ENCODE measurements around the gene SLC16A7. TPM values are rescaled to one million over a fixed set of nuclear protein-coding genes. Genes with fewer than 3 reads are reported as not detected.

The SLC16A7 gene
- polyA plus RNA-seq, 1 of the 3 experiments (the other 2 are of a cell fraction) = not detected

DNA sequence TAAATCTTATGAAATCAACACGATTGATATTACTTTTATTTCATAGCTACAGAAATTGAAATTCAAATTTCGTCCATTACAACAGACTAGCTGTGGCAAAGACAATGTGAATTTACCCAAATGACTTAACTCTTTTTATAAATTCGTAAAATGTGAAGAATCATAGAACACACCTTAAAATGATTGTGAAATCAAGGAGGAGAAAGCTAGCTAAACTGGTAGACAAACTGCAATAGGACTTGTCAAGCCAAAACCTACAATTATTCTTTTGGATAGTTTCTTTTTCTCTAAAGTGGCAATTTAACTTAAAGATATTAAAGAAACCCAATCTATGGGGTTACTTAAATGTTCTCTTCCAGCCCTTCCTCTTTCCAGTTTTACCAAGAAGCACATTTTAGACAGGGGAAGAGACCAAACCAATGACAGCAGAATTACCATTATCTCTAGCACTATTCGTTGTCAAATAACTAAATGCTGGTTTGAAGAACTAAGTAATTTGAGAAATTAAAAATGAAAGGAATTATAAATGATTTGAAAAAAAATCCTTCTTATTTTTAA lies 807 bp upstream of the SLC16A7 start:
- Histone ChIP-seq H3K9me2 (0 out of 2 replicates have a peak, but pooled peaks cover 3% of the 10 kb centered on the region), H4K20me1 (ENCODE audit: insufficient read depth) (no peaks in the 10 kb centered on the region), H3K4me2 (peak overlapping the region; percentile 74), H3K27ac (ENCODE audit: low read depth in 2 of 2, low read length in 1 of 2) (no peak overlapping the region), H2AFZ (ENCODE audit: low read depth) (0 out of 2 replicates have a peak overlapping the region, but pooled peaks have one; percentile 61), H3K27me3 (ENCODE audit: insufficient read depth) (peaks cover 21% of the 10 kb centered on the region; the same call in 1 of the 2 replicates), H3K9ac (no peak overlapping the region), H3K4me3 (ENCODE audit: low read depth in 2 of 2, low read length in 1 of 2) (no peak overlapping the region; a peak in 1 of 4 replicates), H3K36me3 (replicated peaks in 1 of 2; ENCODE audit: control insufficient read depth in 1 of 2, insufficient read depth in 2 of 2, low read length in 1 of 2) (no peaks in the 10 kb centered on the region), H3K4me1 (ENCODE audit: control insufficient read depth in 1 of 2, insufficient read depth in 2 of 2, low read depth in 1 of 2, low read length in 1 of 2) (peaks cover 5% of the 10 kb centered on the region in 2 experiments; a peak in 3 of 4 replicates), H3F3A (replicated peaks; ENCODE audit: insufficient read depth) (peaks cover 5% of the 10 kb centered on the region), H3K79me2 (ENCODE audit: insufficient read depth) (no peaks in the 10 kb centered on the region), H3K9me3 (peaks cover 3% of the 10 kb centered on the region; the same call in 1 of the 2 replicates)
- CTCF ChIA-PET = no interaction called here
- WGBS (ENCODE audit: low lambda C conversion rate) = 8% methylated on average over 4 of the region's 4 CpGs
- POLR2A ChIA-PET = no interaction called here
- TF ChIP-seq GATA2 (CRISPR knock-in tag; IDR thresholded peaks at IDR 0.05) (no peak), SMC3 (IDR thresholded peaks at IDR 0.05; ENCODE audit: low read depth, low read length) (no peak), RCOR1 (IDR thresholded peaks at IDR 0.05; ENCODE audit: low read length) (no peak)
- TF ChIP-seq, protein P1, sequence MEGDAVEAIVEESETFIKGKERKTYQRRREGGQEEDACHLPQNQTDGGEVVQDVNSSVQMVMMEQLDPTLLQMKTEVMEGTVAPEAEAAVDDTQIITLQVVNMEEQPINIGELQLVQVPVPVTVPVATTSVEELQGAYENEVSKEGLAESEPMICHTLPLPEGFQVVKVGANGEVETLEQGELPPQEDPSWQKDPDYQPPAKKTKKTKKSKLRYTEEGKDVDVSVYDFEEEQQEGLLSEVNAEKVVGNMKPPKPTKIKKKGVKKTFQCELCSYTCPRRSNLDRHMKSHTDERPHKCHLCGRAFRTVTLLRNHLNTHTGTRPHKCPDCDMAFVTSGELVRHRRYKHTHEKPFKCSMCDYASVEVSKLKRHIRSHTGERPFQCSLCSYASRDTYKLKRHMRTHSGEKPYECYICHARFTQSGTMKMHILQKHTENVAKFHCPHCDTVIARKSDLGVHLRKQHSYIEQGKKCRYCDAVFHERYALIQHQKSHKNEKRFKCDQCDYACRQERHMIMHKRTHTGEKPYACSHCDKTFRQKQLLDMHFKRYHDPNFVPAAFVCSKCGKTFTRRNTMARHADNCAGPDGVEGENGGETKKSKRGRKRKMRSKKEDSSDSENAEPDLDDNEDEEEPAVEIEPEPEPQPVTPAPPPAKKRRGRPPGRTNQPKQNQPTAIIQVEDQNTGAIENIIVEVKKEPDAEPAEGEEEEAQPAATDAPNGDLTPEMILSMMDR (IDR thresholded peaks at IDR 0.05) = no peak
- DNase-seq = no peak

- CTCF ChIA-PET = no interaction called here
- Histone ChIP-seq H3K27ac (ENCODE audit: low read depth in 2 of 2, low read length in 1 of 2) (no peak overlapping the region), H3K4me3 (ENCODE audit: low read depth in 2 of 2, low read length in 1 of 2) (peak overlapping the region; percentile 40 to 64; a peak in 3 of 4 replicates)
Measured at GRCh38 chr12:59595565-59595882, 305 bp upstream of the SLC16A7 start.

More at GRCh38 chr12:59595565-59595882, 305 bp upstream of the SLC16A7 start:
- Histone ChIP-seq H3K36me3 (replicated peaks in 1 of 2; ENCODE audit: control insufficient read depth in 1 of 2, insufficient read depth in 2 of 2, low read length in 1 of 2) (no peaks in the 10 kb centered on the region), H3K4me1 (ENCODE audit: control insufficient read depth in 1 of 2, insufficient read depth in 2 of 2, low read depth in 1 of 2, low read length in 1 of 2) (peaks cover 5% of the 10 kb centered on the region in 2 experiments; a peak in 3 of 4 replicates), H2AFZ (ENCODE audit: low read depth) (peak overlapping the region; percentile 61; the same call in 1 of the 2 replicates), H3K4me2 (peak overlapping the region; percentile 74), H3K9me2 (0 out of 2 replicates have a peak, but pooled peaks cover 3% of the 10 kb centered on the region), H3F3A (replicated peaks; ENCODE audit: insufficient read depth) (peaks cover 5% of the 10 kb centered on the region), H4K20me1 (ENCODE audit: insufficient read depth) (no peaks in the 10 kb centered on the region), H3K9me3 (peaks cover 3% of the 10 kb centered on the region; the same call in 1 of the 2 replicates), H3K27me3 (ENCODE audit: insufficient read depth) (peaks cover 21% of the 10 kb centered on the region; the same call in 1 of the 2 replicates), H3K9ac (no peak overlapping the region), H3K79me2 (ENCODE audit: insufficient read depth) (no peaks in the 10 kb centered on the region)
- peak; percentile 1 for DNase-seq
- WGBS (ENCODE audit: low lambda C conversion rate) = 0% methylated on average over 5 of the region's 5 CpGs
- POLR2A ChIA-PET = no interaction called here
- no peak for TF ChIP-seq TAF1 (IDR thresholded peaks at IDR 0.05; ENCODE audit: borderline replicate concordance, low read depth, low read length)
- TF ChIP-seq EP300 (IDR thresholded peaks at IDR 0.05; ENCODE audit: borderline replicate concordance in 1 of 2, low read depth in 1 of 2, low read length in 1 of 2) = no peak
- TF ChIP-seq RFX5 (IDR thresholded peaks at IDR 0.05; ENCODE audit: low read length) = no peak
- TF ChIP-seq, protein P2, sequence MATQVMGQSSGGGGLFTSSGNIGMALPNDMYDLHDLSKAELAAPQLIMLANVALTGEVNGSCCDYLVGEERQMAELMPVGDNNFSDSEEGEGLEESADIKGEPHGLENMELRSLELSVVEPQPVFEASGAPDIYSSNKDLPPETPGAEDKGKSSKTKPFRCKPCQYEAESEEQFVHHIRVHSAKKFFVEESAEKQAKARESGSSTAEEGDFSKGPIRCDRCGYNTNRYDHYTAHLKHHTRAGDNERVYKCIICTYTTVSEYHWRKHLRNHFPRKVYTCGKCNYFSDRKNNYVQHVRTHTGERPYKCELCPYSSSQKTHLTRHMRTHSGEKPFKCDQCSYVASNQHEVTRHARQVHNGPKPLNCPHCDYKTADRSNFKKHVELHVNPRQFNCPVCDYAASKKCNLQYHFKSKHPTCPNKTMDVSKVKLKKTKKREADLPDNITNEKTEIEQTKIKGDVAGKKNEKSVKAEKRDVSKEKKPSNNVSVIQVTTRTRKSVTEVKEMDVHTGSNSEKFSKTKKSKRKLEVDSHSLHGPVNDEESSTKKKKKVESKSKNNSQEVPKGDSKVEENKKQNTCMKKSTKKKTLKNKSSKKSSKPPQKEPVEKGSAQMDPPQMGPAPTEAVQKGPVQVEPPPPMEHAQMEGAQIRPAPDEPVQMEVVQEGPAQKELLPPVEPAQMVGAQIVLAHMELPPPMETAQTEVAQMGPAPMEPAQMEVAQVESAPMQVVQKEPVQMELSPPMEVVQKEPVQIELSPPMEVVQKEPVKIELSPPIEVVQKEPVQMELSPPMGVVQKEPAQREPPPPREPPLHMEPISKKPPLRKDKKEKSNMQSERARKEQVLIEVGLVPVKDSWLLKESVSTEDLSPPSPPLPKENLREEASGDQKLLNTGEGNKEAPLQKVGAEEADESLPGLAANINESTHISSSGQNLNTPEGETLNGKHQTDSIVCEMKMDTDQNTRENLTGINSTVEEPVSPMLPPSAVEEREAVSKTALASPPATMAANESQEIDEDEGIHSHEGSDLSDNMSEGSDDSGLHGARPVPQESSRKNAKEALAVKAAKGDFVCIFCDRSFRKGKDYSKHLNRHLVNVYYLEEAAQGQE (IDR thresholded peaks at IDR 0.05; ENCODE audit: low read depth, low read length) = no peak
- TF ChIP-seq, protein P3, sequence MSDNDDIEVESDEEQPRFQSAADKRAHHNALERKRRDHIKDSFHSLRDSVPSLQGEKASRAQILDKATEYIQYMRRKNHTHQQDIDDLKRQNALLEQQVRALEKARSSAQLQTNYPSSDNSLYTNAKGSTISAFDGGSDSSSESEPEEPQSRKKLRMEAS (IDR thresholded peaks at IDR 0.05; ENCODE audit: low read depth) = no peak
- TF ChIP-seq MXI1 (IDR thresholded peaks at IDR 0.05; ENCODE audit: low read depth, low read length) = no peak

Measured in SK-N-SH (cell line).